ENCODE measurements around the gene GNAQ.

The GNAQ gene

DNA sequence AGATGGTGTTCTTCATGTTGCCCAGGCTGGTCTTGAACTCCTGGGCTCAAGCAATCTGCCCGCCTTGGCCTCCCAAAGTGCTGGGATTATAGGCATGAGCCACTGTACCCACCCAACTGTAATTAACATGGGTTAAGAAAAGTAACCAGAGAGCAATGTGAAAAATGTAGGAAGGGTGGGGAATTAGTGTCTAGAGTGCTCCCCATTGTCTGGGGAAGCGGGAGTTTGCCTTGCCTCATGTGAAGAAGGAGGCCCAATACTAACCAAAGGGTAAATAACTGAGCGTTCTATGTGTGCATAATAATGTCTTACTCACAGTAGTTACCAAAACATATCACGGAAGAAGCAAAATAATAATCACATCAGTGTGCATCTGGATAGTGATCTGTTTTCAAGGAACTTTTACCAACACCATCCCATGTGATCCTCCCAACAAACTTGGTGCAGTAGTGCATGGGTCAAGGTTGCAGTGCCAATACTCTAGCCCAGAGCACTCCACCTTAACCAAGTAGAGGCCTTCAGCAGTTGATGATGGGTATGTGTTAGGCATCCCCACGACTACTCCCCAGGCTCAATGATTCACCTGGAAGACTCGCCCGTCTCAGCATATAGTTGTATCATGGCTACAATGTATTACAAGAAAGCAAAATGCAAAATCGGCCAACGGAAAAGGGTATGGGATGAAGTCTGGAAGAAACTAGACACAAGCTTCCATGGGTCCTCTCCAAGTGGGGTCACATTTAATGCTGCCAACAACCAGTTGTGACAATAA lies 26.2 kb downstream of the GNAQ start:
- in situ Hi-C loops (cut with MboI; ENCODE audit: low sequenced_read_pairs): no loop called here

- in situ Hi-C loops (cut with MboI; ENCODE audit: low sequenced_read_pairs): no loop called here
Measured at GRCh38 chr9:78004478-78005229, 27.0 kb downstream of the GNAQ start.

GRCh38 chr9:78003730-78004129 lies 27.9 kb downstream of the GNAQ start:
- in situ Hi-C loops (cut with MboI; ENCODE audit: low sequenced_read_pairs): no loop called here

GRCh38 chr9:78001946-78002731 lies 29.5 kb downstream of the GNAQ start:
- in situ Hi-C loops (cut with MboI; ENCODE audit: low sequenced_read_pairs): no loop called here

GRCh38 chr9:78000221-78000620 lies 31.4 kb downstream of the GNAQ start:
- in situ Hi-C loops (cut with MboI; ENCODE audit: low sequenced_read_pairs): no loop called here

- in situ Hi-C loops (cut with MboI; ENCODE audit: low sequenced_read_pairs): no loop called here
Measured at GRCh38 chr9:77999231-77999631, 32.4 kb downstream of the GNAQ start.

DNA sequence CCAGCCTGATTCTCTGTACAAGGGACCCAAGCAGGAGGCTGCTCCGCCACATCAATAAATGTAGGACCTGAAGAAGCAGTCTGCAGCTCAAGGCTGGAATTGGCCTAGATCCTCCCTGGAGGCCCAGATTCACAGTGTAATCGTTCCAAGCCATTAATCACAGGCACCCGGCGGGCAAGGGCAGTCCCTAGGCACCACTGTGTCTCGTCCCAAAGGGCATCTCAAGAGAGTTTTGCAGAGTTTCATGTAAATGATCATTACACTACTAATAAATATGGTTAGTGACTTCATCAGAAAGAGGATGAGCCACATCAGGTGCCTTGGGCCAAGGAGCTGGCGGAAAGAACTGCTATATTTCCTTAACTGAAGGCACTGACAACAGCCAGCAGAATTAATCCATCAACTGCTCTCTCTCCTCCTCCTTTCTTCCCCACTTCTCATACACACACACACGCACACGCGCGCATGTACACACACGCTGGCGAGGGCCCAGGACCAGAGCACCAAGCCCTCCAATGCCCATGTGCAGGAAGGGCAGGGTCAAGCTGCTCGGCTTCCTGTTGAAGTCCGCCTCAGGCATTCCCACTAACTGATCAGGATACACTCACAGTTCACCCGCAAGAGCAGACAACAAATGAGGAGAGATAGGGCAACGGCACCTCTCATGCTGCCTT lies 33.9 kb downstream of the GNAQ start:
- in situ Hi-C loops (cut with MboI; ENCODE audit: low sequenced_read_pairs): no loop called here

DNA sequence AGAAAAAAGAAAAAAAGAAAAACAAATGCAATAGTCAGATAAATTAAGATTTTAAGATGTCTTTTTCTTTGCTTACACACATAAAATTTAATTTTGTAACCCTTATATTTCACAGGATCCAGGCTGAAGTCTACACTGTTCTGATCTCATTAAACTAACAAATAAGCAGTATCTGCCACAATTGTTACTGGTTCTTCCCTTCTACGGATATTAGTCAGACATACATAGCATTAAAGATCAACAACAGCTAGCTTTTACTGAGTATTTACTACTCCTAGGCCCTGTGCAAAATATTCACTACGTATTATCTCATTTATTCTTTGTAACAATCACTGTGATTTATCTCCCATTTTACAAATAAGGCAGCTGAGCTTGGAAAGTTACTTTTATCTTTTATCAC lies 34.9 kb downstream of the GNAQ start:
- in situ Hi-C loops (cut with MboI; ENCODE audit: low sequenced_read_pairs): no loop called here

DNA sequence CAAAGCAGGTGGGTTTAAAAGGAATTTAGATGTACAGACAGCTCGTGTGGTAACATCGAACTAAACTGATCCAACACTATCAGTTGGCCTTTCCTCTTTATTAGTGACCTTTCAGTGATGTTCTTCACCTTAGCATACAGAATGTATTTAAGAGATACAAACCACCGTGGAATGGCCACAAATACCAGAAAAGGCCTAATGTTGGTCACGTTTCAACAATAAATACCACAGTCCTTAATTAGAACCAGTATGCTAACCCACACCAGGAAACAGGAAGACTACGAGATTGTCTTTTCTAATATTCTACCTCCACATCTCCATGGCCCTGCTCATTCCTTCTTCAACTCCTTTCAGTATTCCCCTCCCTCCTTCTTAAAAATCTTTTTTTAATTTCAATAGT lies 40.4 kb downstream of the GNAQ start:
- in situ Hi-C loops (cut with MboI; ENCODE audit: low sequenced_read_pairs): no loop called here

GRCh38 chr9:77989909-77990308 lies 41.7 kb downstream of the GNAQ start:
- in situ Hi-C loops (cut with MboI; ENCODE audit: low sequenced_read_pairs): no loop called here

DNA sequence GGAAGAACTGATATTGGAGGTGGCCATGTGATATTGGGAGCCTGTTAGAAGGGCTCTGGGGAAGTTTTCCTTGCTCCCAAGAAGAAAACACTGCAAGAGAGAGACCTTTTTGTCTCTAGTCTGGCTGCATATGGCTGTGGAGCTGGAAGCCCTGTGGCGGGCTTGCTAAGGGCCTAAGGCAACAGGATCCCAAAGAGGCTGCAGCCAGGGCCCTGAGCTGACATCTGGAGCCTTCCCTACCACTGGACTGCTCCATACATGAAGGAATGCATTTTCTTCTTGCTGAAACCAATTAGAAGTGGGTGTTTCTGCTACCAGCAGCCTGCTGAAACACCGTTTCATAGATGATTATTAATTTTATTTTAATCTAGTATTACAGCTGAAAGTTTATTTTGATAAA lies 42.2 kb downstream of the GNAQ start:
- in situ Hi-C loops (cut with MboI; ENCODE audit: low sequenced_read_pairs): no loop called here

DNA sequence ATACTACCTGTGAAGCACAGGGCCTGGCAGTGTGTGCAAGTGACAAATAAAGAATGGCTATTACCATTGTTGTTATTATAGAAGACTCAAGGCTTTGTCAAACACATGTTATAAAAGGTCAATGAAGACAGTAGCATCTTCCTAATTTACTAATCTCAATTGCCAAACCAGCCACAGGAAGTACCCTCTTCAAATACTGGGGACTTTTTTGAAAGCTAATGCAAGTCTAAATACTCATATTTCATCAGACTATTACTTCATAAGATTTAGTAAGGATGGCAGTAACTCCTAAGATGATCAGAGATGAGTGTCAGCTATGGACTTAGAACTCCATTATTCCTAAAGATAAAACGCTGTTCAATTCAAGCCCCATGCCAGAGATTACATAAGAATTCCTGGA lies 43.0 kb downstream of the GNAQ start:
- in situ Hi-C loops (cut with MboI; ENCODE audit: low sequenced_read_pairs): no loop called here

GRCh38 chr9:77987880-77988525 lies 43.6 kb downstream of the GNAQ start:
- in situ Hi-C loops (cut with MboI; ENCODE audit: low sequenced_read_pairs): no loop called here

DNA sequence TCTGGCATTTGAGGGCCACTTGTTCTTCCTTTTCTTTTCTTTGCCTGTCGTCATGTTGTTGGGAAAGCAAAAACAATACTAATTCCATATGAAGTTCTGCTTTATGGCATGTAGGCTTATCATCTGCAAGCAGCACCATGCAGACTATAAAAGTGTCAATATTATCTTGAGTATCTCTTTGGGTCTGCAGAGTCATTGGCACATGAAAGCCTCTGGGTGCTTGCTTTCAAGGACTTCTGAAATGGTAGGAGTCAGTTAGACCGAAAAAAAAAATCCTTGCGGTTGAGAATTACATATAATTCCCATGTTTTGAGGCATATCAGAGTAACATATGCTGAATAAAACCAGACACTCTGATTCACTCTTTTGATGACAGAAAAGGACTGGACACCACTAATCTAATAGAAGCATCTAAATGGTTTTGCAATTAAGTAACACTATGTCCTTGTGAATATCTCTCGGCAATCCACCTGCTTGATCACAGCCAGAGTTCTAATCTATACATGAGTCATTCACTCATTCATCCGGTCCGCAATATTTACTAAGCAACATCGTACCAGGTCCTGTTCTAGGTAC lies 44.4 kb downstream of the GNAQ start:
- in situ Hi-C loops (cut with MboI; ENCODE audit: low sequenced_read_pairs): no loop called here

DNA sequence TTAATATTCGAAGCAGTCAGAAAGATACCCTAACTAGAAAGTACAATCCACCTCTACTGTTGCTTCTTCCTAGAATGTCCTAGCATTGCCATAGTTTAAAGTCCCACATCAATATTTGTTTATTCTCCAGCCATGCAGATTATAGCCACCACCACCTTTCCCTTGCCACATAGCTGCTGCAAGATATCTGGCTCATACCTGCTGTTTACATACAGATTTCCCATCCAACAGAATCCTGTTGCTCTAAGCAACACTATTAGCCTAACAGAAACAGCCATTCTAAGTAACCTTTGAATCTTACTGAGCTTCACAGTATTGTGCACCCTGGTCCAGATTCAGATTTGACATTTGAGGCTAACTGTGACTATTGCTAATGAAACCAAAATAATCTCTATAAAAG lies 45.6 kb downstream of the GNAQ start:
- in situ Hi-C loops (cut with MboI; ENCODE audit: low sequenced_read_pairs): no loop called here

DNA sequence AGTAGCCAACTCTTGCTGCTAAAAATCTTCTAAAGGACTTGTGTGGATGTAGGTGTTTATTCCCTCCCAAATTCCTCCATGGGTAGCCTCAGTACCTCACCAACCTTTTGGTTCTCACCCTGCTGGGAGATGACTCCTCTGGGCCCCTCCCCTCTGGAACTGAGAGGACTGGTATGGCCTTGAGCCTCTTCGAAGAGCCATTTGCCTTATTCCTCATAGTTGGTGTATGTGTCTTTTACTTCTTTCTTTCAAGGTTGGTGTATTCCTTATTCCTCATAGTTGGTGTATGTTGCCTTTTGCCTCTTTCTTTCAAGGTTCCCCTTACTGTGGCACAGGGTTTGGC lies 48.3 kb downstream of the GNAQ start:
- in situ Hi-C loops (cut with MboI; ENCODE audit: low sequenced_read_pairs): no loop called here

- in situ Hi-C loops (cut with MboI; ENCODE audit: low sequenced_read_pairs): no loop called here
Measured at GRCh38 chr9:77982581-77983319, 48.9 kb downstream of the GNAQ start.

GRCh38 chr9:77981907-77982306 lies 49.7 kb downstream of the GNAQ start:
- in situ Hi-C loops (cut with MboI; ENCODE audit: low sequenced_read_pairs): no loop called here

GRCh38 chr9:77981332-77981731 lies 50.3 kb downstream of the GNAQ start:
- in situ Hi-C loops (cut with MboI; ENCODE audit: low sequenced_read_pairs): no loop called here

GRCh38 chr9:77980622-77981021 lies 51.0 kb downstream of the GNAQ start:
- in situ Hi-C loops (cut with MboI; ENCODE audit: low sequenced_read_pairs): no loop called here
